ENCODE measurements around the gene CHST11. TPM values are rescaled to one million over a fixed set of nuclear protein-coding genes. Genes with fewer than 3 reads are reported as not detected.

CHST11 gene
- total and polyA plus RNA-seq, 2 of the 4 experiments (the other 2 are of a cell fraction): 1.4 to 2.7 TPM

- H3K23ac ChIP-seq (ENCODE audit: low read depth, low read length): no peak overlapping the region
- H2BK5ac ChIP-seq (ENCODE audit: low read depth, low read length, poor library complexity, severe bottlenecking): no peak overlapping the region
- DNase-seq (no peak), ATAC-seq (ENCODE audit: low read depth) (no peak)
- WGBS, 2 experiments (ENCODE audit: extremely low coverage in 2 of 2, insufficient read length in 1 of 2): no CpG with 5 or more reads among the region's 6 CpGs
- no peaks in the 10 kb centered on the region for H3K9me1 ChIP-seq (ENCODE audit: insufficient read depth, low read length)
- H3K36me3 ChIP-seq (ENCODE audit: control insufficient read depth, insufficient read depth, low read length): no peaks in the 10 kb centered on the region
- no peak overlapping the region for H3K14ac ChIP-seq (replicated peaks; ENCODE audit: low read depth, low read length)
- intact Hi-C loops (cut with micrococcal nuclease): no loop called here
- no peak overlapping the region for H3K27ac ChIP-seq (ENCODE audit: insufficient read depth, low read length)
- in situ Hi-C loops (cut with MboI; ENCODE audit: low sequenced_read_pairs): no loop called here
- no peak overlapping the region for H3K9ac ChIP-seq (ENCODE audit: low read depth, low read length)
- H3K4me2 ChIP-seq (ENCODE audit: low read depth, low read length): no peak overlapping the region
- H3K79me1 ChIP-seq (ENCODE audit: low read depth in 1 of 2, low read length in 2 of 2): no peaks in the 10 kb centered on the region
- H2BK15ac ChIP-seq (ENCODE audit: low read depth, low read length): no peak overlapping the region
- dilution Hi-C loops (cut with HindIII; ENCODE audit: low sequenced_read_pairs, unreplicated experiment): no loop called here
- POLR2A ChIA-PET (ENCODE audit: unreplicated experiment): no interaction called here
- H3K27me3 ChIP-seq (ENCODE audit: control insufficient read depth, insufficient read depth, low read length): peaks cover 13% of the 10 kb centered on the region
- no peak overlapping the region for H2BK120ac ChIP-seq (ENCODE audit: low read depth, low read length)
- no peak overlapping the region for H2AFZ ChIP-seq (replicated peaks; ENCODE audit: low read length, poor library complexity)
- 0 out of 2 replicates have a peak, but pooled peaks cover 5% of the 10 kb centered on the region for H3K9me3 ChIP-seq (ENCODE audit: control insufficient read depth, insufficient read depth, low read length)
- H4K91ac ChIP-seq (ENCODE audit: insufficient read depth, low read depth, low read length): no peak overlapping the region
- no peaks in the 10 kb centered on the region for H3K4me1 ChIP-seq (ENCODE audit: control insufficient read depth, insufficient read depth, low read length)
- no peak overlapping the region for H2AK9ac ChIP-seq (replicated peaks; ENCODE audit: low read depth, low read length, poor library complexity)
- no peak overlapping the region for H3K4me3 ChIP-seq (ENCODE audit: insufficient read depth, low read depth, low read length)
- no peak overlapping the region for H3K4ac ChIP-seq (ENCODE audit: low read depth, low read length)
- CTCF ChIA-PET: no interaction called here
- no peak overlapping the region for H4K8ac ChIP-seq (ENCODE audit: low read depth in 2 of 2, low read length in 2 of 2)
- H4K20me1 ChIP-seq (ENCODE audit: insufficient read depth, low read length): no peaks in the 10 kb centered on the region
- no peak overlapping the region for H2AK5ac ChIP-seq (ENCODE audit: low read depth, low read length)
- H2BK20ac ChIP-seq (ENCODE audit: low read depth, low read length): no peak overlapping the region
- H3K18ac ChIP-seq (ENCODE audit: low read depth, low read length): no peak overlapping the region
- H4K5ac ChIP-seq (ENCODE audit: low read depth, low read length): no peak overlapping the region
- no TSS peak for BruUV-seq (replicated peaks)
- no peak for TF ChIP-seq SMC3 (IDR thresholded peaks at IDR 0.05; ENCODE audit: low read depth, low read length)
- TF ChIP-seq RFX5 (IDR thresholded peaks at IDR 0.05; ENCODE audit: low read depth, low read length): no peak
- TF ChIP-seq MAFK (IDR thresholded peaks at IDR 0.05; ENCODE audit: low read depth, low read length): no peak
- no peak for TF ChIP-seq RAD21 (IDR thresholded peaks at IDR 0.05; ENCODE audit: low read length)
- no peak for TF ChIP-seq USF2 (IDR thresholded peaks at IDR 0.05; ENCODE audit: low read depth, low read length)
- no peak for TF ChIP-seq MAZ (IDR thresholded peaks at IDR 0.05; ENCODE audit: borderline replicate concordance, low read depth, low read length)
- no peak for TF ChIP-seq ELK1 (IDR thresholded peaks at IDR 0.05; ENCODE audit: borderline replicate concordance, low read depth, low read length)
- no peak for TF ChIP-seq CEBPB (IDR thresholded peaks at IDR 0.05; ENCODE audit: low read depth, low read length)
- no peak for TF ChIP-seq FOS (IDR thresholded peaks at IDR 0.05; ENCODE audit: low read depth, low read length)
- no peak overlapping the region for H3K56ac ChIP-seq (ENCODE audit: extremely low read depth, insufficient read depth, low read length)
These were observed 70.0 kb downstream of the CHST11 start for GRCh38 chr12:104526751-104527150.
